Caco-2 (cell line): Measurements from ENCODE around the gene OGG1. TPM values are rescaled to one million over a fixed set of nuclear protein-coding genes. Genes with fewer than 3 reads are reported as not detected.
A peak's percentile ranks its signal among the peaks of the same experiment; 100 is the strongest.

ENCODE experiments used
- BruUV-seq: library from RNA; stranded (reverse); fragments of 400-500 nt; replicated peaks from 2 replicates; lab custom pipeline; 2021; lab: Mats Ljungman, UMichigan
- CTCF ChIA-PET: fragments of 300-600 bp; sonication (Branson Sonifier 250); formaldehyde crosslinking; loops from one replicate; lab custom pipeline; 2022; ENCODE audit warnings: antibody characterized with exemption; lab: Charles Lee
- POLR2A ChIA-PET: fragments of 300-600 bp; sonication (Branson Sonifier 250); formaldehyde crosslinking; loops from one replicate; lab custom pipeline; 2022; ENCODE audit warnings: antibody characterized with exemption; lab: Charles Lee
- DNase-seq, 2 experiments: peaks; one replicate each; pipeline versions ENCODE4 v3.0.0 to v3.0.0-alpha.2; 2020 to 2022
- H3K27me3 ChIP-seq: replicated peaks from 2 replicates; pipeline ENCODE4 v1.6.0; 2011; ENCODE audit warnings: low read length; ENCODE audit not compliant: control insufficient read depth, insufficient read depth
- H3K36me3 ChIP-seq: 2 replicates; pipeline ENCODE4 v1.5.1; 2011; ENCODE audit warnings: low read length; ENCODE audit not compliant: control insufficient read depth, insufficient read depth
- H3K4me1 ChIP-seq: fragments of 250-450 bp; sonication (Bioruptor Pico); 2 replicates; pipeline ENCODE4 v1.5.1; 2020; ENCODE audit warnings: mild to moderate bottlenecking
- H3K4me3 ChIP-seq: 2 replicates; pipeline ENCODE4 v1.5.1; 2011; ENCODE audit warnings: low read depth, mild to moderate bottlenecking, control low read depth, low read length
- H3K9me3 ChIP-seq: fragments of 250-450 bp; sonication (Bioruptor Pico); 2 replicates; pipeline ENCODE4 v1.5.1; 2020; ENCODE audit warnings: mild to moderate bottlenecking, moderate library complexity
- H3K27ac Mint-ChIP-seq: one replicate; pipeline ENCODE4 v1.8.0; 2022; ENCODE audit warnings: mixed read lengths; ENCODE audit not compliant: unreplicated experiment
- H3K27me3 Mint-ChIP-seq: one replicate; pipeline ENCODE4 v1.8.0; 2022; ENCODE audit warnings: mixed read lengths; ENCODE audit not compliant: insufficient read depth, unreplicated experiment
- H3K36me3 Mint-ChIP-seq: one replicate; pipeline ENCODE4 v1.8.0; 2022; ENCODE audit warnings: mild to moderate bottlenecking, mixed read lengths; ENCODE audit not compliant: insufficient read depth, unreplicated experiment
- H3K4me1 Mint-ChIP-seq: one replicate; pipeline ENCODE4 v1.8.0; 2022; ENCODE audit warnings: low read depth, mixed read lengths; ENCODE audit not compliant: unreplicated experiment
- H3K4me3 Mint-ChIP-seq: one replicate; pipeline ENCODE4 v1.8.0; 2022; ENCODE audit warnings: mild to moderate bottlenecking, moderate library complexity, mixed read lengths; ENCODE audit not compliant: unreplicated experiment
- H3K9me3 Mint-ChIP-seq: one replicate; pipeline ENCODE4 v1.8.0; 2022; ENCODE audit warnings: mixed read lengths; ENCODE audit not compliant: unreplicated experiment
- CTCF ChIP-seq, 2 experiments: fragments of 200-600 bp in 1 of 2; IDR thresholded peaks; 1 replicate in 1 of 2; 2 replicates in 1 of 2; pipeline versions ENCODE4 v1.5.1 to v1.8.0; 2011 to 2022; ENCODE audit warnings: antibody characterized with exemption in 1 of 2, control low read depth in 1 of 2, inconsistent platforms in 1 of 2, low read depth in 1 of 2, low read length in 1 of 2, mild to moderate bottlenecking in 1 of 2, moderate library complexity in 1 of 2; ENCODE audit not compliant: insufficient read depth in 1 of 2, severe bottlenecking in 1 of 2, unreplicated experiment in 1 of 2
- intact Hi-C: fragments of 100-400 bp; cut with micrococcal nuclease; formaldehyde crosslinking; loops from one replicate; pipeline ENCODE4 v1.10.0; 2022; ENCODE audit not compliant: unreplicated experiment
- total RNA-seq: library from RNA; stranded (reverse); gene quantifications from 2 replicates; pipeline ENCODE4 v1.2.3, GENCODE V29; 2022

OGG1 gene
- total RNA-seq, 1 experiment from 2014 or later, result 25.3 TPM

- no TSS peak for BruUV-seq
- Histone ChIP-seq H3K27me3 (no peaks in the 10 kb centered on the region; the same call in 1 of the 2 replicates), H3K4me3 (peak within 1 kb of the TSS; percentile 53), H3K9me3 (no peaks in the 10 kb centered on the region), H3K4me1 (0 out of 2 replicates have a peak, but pooled peaks cover 5% of the 10 kb centered on the region), H3K36me3 (no peaks in the 10 kb centered on the region)
- intact Hi-C loops, result loop anchor here (10.0 kb wide), 1 partner anchor 199 kb away; no protein-coding TSS in a partner anchor
- Mint-ChIP-seq H3K4me3 (peak within 1 kb of the TSS; percentile 78), H3K27me3 (peaks cover 15% of the 10 kb centered on the region), H3K9me3 (no peaks in the 10 kb centered on the region), H3K27ac (no peak within 1 kb of the TSS), H3K36me3 (no peaks in the 10 kb centered on the region), H3K4me1 (no peaks in the 10 kb centered on the region)
- peak in 1 of 2 experiments; percentile 34 for DNase-seq
- ChIA-PET POLR2A (no interaction called here), CTCF (no interaction called here)
- TF ChIP-seq CTCF (IDR thresholded peaks at IDR 0.05; ENCODE audit: insufficient read depth in 1 of 2, low read depth in 1 of 2, low read length in 1 of 2, severe bottlenecking in 1 of 2, unreplicated experiment in 1 of 2), result no peak
Measured at GRCh38 chr3:9703736-9704346, 45.9 kb upstream of the OGG1 start, which contains the start of gene CPNE9. CPNE9 (plus strand) TSS chr3:9703833; CDS start chr3:9703997, 164 bp downstream.

GRCh38 chr3:9704347-9705322 lies 45.1 kb upstream of the OGG1 start:
- H3K36me3 Mint-ChIP-seq, result no peaks in the 10 kb centered on the region
- peak overlapping the region; percentile 53 for H3K4me3 ChIP-seq
- no peaks in the 10 kb centered on the region for H3K4me1 Mint-ChIP-seq
- H3K27me3 ChIP-seq, result no peaks in the 10 kb centered on the region; the same call in 1 of the 2 replicates
- H3K4me3 Mint-ChIP-seq, result peak overlapping the region; percentile 78
- DNase-seq, result peak; percentile 69 to 77
- no peaks in the 10 kb centered on the region for H3K9me3 ChIP-seq
- ChIA-PET POLR2A (no interaction called here), CTCF (no interaction called here)
- intact Hi-C loops, result loop anchor here (10.0 kb wide), 1 partner anchor 200 kb away; no protein-coding TSS in a partner anchor
- H3K27ac Mint-ChIP-seq, result no peak overlapping the region
- 0 out of 2 replicates have a peak, but pooled peaks cover 5% of the 10 kb centered on the region for H3K4me1 ChIP-seq
- no peaks in the 10 kb centered on the region for H3K9me3 Mint-ChIP-seq
- H3K27me3 Mint-ChIP-seq, result peaks cover 15% of the 10 kb centered on the region
- no peak for TF ChIP-seq CTCF (IDR thresholded peaks at IDR 0.05; ENCODE audit: insufficient read depth in 1 of 2, low read depth in 1 of 2, low read length in 1 of 2, severe bottlenecking in 1 of 2, unreplicated experiment in 1 of 2)
- no TSS peak for BruUV-seq
- H3K36me3 ChIP-seq, result no peaks in the 10 kb centered on the region

GRCh38 chr3:9710174-9710739 lies 39.5 kb upstream of the OGG1 start:
- Mint-ChIP-seq H3K27ac (no peak overlapping the region), H3K27me3 (peaks cover 34% of the 10 kb centered on the region), H3K4me3 (no peak overlapping the region), H3K9me3 (no peaks in the 10 kb centered on the region), H3K36me3 (no peaks in the 10 kb centered on the region), H3K4me1 (no peaks in the 10 kb centered on the region)
- ChIA-PET CTCF (no interaction called here), POLR2A (no interaction called here)
- Histone ChIP-seq H3K36me3 (no peaks in the 10 kb centered on the region), H3K4me3 (no peak overlapping the region), H3K9me3 (no peaks in the 10 kb centered on the region), H3K4me1 (no peaks in the 10 kb centered on the region), H3K27me3 (no peaks in the 10 kb centered on the region)
- BruUV-seq, result no TSS peak
- intact Hi-C loops, result no loop called here
- DNase-seq, result no peak
- no peak for TF ChIP-seq CTCF (IDR thresholded peaks at IDR 0.05; ENCODE audit: insufficient read depth in 1 of 2, low read depth in 1 of 2, low read length in 1 of 2, severe bottlenecking in 1 of 2, unreplicated experiment in 1 of 2)
